ENCODE measurements around the gene KCNA3. TPM values are rescaled to one million over a fixed set of nuclear protein-coding genes. Genes with fewer than 3 reads are reported as not detected.

The KCNA3 gene
- under 0.01 TPM in 2 replicates for total RNA-seq (2012; rRNA removed)
- 0.09 TPM in 1 of 2 replicates, not detected in the other for polyA plus RNA-seq (2012; rRNA removed)
- polyA plus RNA-seq (2012; cell fraction: cytosol; rRNA removed): 0.01 and 0.04 TPM in 2 replicates
- 0.02 TPM in 1 of 2 replicates, not detected in the other for polyA plus RNA-seq (2012; cell fraction: nucleus; rRNA removed; ENCODE audit: low replicate concordance)
- percentile 21 among the genes with signal in this experiment for Bru-seq, nascent RNA
- BruChase-seq, experiment 1, labeled RNA remaining after a 6-hour chase: percentile 15 among the genes with signal in this experiment
- BruChase-seq, experiment 2, labeled RNA remaining after a 2-hour chase: percentile 28 among the genes with signal in this experiment
- long read RNA-seq, partial matches to known transcripts: 0 of 1 reads
- long read RNA-seq, other reads (novel, unspliced or antisense): 0 of 1 reads

DNA sequence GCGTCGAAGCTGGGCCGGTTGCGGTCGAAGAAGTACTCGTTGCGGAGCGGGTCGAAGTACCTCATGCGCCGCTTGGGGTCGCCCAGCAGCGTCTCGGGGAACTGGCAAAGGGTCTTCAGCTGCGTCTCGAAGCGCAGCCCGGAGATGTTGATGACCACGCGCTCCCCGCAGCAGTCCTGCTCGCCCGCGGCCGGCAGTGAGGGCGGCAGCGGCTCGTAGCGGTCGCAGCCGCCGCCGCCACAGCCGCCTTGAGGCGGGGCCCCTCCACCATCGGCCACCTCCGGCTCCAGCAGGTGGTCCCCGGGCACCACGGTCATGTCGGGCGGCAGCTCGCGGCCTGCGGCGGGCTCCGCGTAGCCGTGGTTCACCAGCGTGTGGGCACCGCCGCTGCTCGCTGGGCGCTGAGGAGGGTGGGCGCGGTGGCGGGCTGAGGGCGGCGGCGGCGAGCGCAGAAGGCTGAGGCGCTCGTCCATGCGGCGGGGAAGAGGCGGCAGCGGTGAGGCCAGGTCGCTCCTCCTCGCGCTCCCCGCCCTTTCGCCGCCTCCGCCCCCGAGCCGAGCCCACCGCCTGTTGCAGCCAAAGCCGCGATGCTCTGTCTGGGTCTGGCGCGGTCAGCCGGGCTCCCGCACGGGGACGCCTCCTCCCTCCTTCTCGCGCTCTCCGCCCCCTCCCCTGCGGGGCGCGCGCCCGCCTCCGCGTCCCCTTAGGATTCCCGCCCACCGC is at the start of gene KCNA3:
TSS of gene KCNA3 (minus strand) at position 604 of the 723 bp plus-strand sequence. CDS start at position 473, 131 bp downstream.
- ATAC-seq (ENCODE audit: low read depth) (peak; percentile 64), DNase-seq (no peak)
- Histone ChIP-seq H3K4me1 (ENCODE audit: control insufficient read depth, insufficient read depth, low read length) (no peaks in the 10 kb centered on the region; the same call in 1 of the 2 replicates), H4K8ac (ENCODE audit: low read depth in 2 of 2, low read length in 2 of 2) (no peak within 1 kb of the TSS; a peak in 1 of 4 replicates), H2BK5ac (ENCODE audit: low read depth, low read length, poor library complexity, severe bottlenecking) (no peak within 1 kb of the TSS), H4K20me1 (ENCODE audit: insufficient read depth, low read length) (no peaks in the 10 kb centered on the region), H2AK9ac (replicated peaks; ENCODE audit: low read depth, low read length, poor library complexity) (no peak within 1 kb of the TSS), H3K27ac (ENCODE audit: insufficient read depth, low read length) (no peak within 1 kb of the TSS), H3K23ac (ENCODE audit: low read depth, low read length) (no peak within 1 kb of the TSS), H3K79me1 (ENCODE audit: low read depth in 1 of 2, low read length in 2 of 2) (no peaks in the 10 kb centered on the region; a peak in 1 of 4 replicates), H2BK15ac (ENCODE audit: low read depth, low read length) (no peak within 1 kb of the TSS), H2BK20ac (ENCODE audit: low read depth, low read length) (no peak within 1 kb of the TSS), H3K4ac (ENCODE audit: low read depth, low read length) (no peak within 1 kb of the TSS), H3K14ac (replicated peaks; ENCODE audit: low read depth, low read length) (no peak within 1 kb of the TSS), H2BK120ac (ENCODE audit: low read depth, low read length) (no peak within 1 kb of the TSS), H3K9me1 (ENCODE audit: insufficient read depth, low read length) (no peaks in the 10 kb centered on the region), H4K91ac (ENCODE audit: insufficient read depth, low read depth, low read length) (no peak within 1 kb of the TSS), H3K9ac (ENCODE audit: low read depth, low read length) (no peak within 1 kb of the TSS), H3K9me3 (ENCODE audit: control insufficient read depth, insufficient read depth, low read length) (peaks cover 5% of the 10 kb centered on the region; the same call in 1 of the 2 replicates), H2AFZ (replicated peaks; ENCODE audit: low read length, poor library complexity) (peak within 1 kb of the TSS; percentile 82), H3K56ac (ENCODE audit: extremely low read depth, insufficient read depth, low read length) (no peak within 1 kb of the TSS), H3K36me3 (ENCODE audit: control insufficient read depth, insufficient read depth, low read length) (no peaks in the 10 kb centered on the region), H3K4me2 (ENCODE audit: low read depth, low read length) (peak within 1 kb of the TSS; percentile 21; the same call in 1 of the 2 replicates), H2AK5ac (ENCODE audit: low read depth, low read length) (no peak within 1 kb of the TSS), H3K18ac (ENCODE audit: low read depth, low read length) (no peak within 1 kb of the TSS), H3K27me3 (ENCODE audit: control insufficient read depth, insufficient read depth, low read length) (peaks cover 20% of the 10 kb centered on the region), H4K5ac (ENCODE audit: low read depth, low read length) (no peak within 1 kb of the TSS), H3K4me3 (ENCODE audit: insufficient read depth, low read depth, low read length) (peak within 1 kb of the TSS; percentile 40)
- BruUV-seq (replicated peaks): no TSS peak
- TF ChIP-seq, protein P1, sequence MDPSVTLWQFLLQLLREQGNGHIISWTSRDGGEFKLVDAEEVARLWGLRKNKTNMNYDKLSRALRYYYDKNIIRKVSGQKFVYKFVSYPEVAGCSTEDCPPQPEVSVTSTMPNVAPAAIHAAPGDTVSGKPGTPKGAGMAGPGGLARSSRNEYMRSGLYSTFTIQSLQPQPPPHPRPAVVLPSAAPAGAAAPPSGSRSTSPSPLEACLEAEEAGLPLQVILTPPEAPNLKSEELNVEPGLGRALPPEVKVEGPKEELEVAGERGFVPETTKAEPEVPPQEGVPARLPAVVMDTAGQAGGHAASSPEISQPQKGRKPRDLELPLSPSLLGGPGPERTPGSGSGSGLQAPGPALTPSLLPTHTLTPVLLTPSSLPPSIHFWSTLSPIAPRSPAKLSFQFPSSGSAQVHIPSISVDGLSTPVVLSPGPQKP (IDR thresholded peaks at IDR 0.05; ENCODE audit: borderline replicate concordance, low read depth, low read length): no peak
- TF ChIP-seq, protein P2, sequence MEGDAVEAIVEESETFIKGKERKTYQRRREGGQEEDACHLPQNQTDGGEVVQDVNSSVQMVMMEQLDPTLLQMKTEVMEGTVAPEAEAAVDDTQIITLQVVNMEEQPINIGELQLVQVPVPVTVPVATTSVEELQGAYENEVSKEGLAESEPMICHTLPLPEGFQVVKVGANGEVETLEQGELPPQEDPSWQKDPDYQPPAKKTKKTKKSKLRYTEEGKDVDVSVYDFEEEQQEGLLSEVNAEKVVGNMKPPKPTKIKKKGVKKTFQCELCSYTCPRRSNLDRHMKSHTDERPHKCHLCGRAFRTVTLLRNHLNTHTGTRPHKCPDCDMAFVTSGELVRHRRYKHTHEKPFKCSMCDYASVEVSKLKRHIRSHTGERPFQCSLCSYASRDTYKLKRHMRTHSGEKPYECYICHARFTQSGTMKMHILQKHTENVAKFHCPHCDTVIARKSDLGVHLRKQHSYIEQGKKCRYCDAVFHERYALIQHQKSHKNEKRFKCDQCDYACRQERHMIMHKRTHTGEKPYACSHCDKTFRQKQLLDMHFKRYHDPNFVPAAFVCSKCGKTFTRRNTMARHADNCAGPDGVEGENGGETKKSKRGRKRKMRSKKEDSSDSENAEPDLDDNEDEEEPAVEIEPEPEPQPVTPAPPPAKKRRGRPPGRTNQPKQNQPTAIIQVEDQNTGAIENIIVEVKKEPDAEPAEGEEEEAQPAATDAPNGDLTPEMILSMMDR (conservative IDR thresholded peaks at IDR 0.05; ENCODE audit: low read depth, low read length): no peak
- TF ChIP-seq MAZ (IDR thresholded peaks at IDR 0.05; ENCODE audit: borderline replicate concordance, low read depth, low read length): no peak
- TF ChIP-seq, protein P3, sequence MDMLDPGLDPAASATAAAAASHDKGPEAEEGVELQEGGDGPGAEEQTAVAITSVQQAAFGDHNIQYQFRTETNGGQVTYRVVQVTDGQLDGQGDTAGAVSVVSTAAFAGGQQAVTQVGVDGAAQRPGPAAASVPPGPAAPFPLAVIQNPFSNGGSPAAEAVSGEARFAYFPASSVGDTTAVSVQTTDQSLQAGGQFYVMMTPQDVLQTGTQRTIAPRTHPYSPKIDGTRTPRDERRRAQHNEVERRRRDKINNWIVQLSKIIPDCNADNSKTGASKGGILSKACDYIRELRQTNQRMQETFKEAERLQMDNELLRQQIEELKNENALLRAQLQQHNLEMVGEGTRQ (IDR thresholded peaks at IDR 0.05; ENCODE audit: low read depth, low read length): no peak
- TF ChIP-seq NFE2L2 (IDR thresholded peaks at IDR 0.05; ENCODE audit: low read depth, low read length): no peak
- no peak for TF ChIP-seq RCOR1 (IDR thresholded peaks at IDR 0.05; ENCODE audit: insufficient replicate concordance, low read length)
- dilution Hi-C loops (cut with HindIII; ENCODE audit: low sequenced_read_pairs, unreplicated experiment): no loop called here
- in situ Hi-C loops (cut with MboI; ENCODE audit: low sequenced_read_pairs): no loop called here
- intact Hi-C loops (cut with micrococcal nuclease): no loop called here
- ChIA-PET POLR2A (ENCODE audit: unreplicated experiment) (no interaction called here), CTCF (no interaction called here)
- WGBS, 2 experiments (ENCODE audit: extremely low coverage in 2 of 2, insufficient read length in 1 of 2): 5% methylated on average over 34 of the region's 97 CpGs; no CpG with 5 or more reads in 1 of the 2 experiments
